Anterior cingulate cortex (tissue), 58 donors: ENCODE data around the gene ASB4.
A peak's percentile ranks its signal among the peaks of the same experiment; 100 is the strongest.
"Not testable (repeated sequence)": the region's sequence is repeated elsewhere in the genome, so short reads cannot be mapped to it uniquely, and the experiment has no call there.

Experiments used
- DNase-seq, 58 donors: peaks; one replicate each; lab custom pipeline; 2025; lab: John Stamatoyannopoulos, UW

The ASB4 gene

DNA sequence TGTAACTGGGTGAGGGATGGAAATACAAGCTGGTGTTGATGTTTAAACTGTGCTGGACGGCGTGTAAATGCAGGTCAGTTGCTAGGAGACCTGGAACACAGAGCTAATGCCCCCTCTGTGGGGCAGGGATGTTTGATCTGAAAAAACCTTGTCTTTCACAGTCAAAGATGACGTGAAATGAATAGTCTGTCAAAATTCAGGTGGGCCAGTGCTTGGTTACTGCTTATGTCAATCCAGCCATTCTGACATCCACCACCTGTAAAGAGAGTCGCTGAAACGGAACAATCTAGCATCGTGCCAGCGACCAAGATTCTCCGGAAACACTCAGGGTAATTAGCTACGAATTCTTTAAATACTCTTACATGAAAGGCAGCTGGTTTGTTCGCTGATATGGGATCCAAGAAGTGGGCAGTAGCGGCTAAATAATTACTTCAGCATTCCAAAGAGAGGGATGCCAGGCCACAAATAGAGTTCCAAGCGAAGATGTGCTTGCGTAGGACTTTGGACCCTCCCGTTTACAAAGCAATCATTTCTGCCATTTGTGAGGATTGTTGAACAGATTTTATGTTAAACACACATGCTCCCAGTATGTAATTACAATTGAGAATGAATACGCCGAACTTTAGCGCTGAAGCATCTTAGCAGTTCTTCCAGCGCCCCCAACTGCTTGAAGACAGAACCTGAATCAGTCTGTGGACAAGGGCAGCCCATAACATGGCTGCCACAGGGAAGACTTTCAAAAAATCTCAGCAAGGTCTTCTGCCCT lies 7.3 kb upstream of the ASB4 start:
- peak in 42 of 58 donors; percentile 8 to 69 (median 27) for DNase-seq

DNA sequence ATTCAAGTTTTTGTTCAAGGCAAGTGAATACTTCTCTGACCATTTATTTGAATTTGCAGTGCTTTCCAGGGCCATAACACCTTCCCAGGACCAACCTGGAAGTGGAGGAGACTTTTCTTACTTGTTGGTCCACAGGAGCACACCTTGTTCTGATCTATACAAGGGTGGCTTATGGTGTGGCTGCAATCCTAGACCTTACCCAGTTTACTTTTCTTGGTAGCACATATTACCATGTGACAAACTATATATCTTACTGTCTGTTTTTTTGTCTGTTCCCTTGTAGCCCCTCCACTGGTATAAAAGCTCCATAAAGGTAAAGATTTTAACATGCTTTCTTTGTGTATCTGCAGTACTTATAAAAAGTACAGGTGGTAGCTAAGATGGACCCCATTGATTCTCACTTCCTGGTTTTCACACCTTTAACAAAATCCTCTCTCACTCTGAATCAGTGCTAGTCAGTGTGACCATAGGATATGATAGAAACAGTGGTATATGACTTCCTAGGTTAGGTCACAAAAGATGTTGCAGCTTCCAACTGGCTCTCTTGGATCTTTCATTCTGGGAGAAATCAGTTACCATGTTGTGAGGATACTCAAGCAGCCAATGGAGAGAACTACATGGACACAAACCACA lies 5.6 kb upstream of the ASB4 start:
- no peak for DNase-seq

- DNase-seq, result no peak
Observed at GRCh38 chr7:95481271-95482165, 4.2 kb upstream of the ASB4 start.

DNA sequence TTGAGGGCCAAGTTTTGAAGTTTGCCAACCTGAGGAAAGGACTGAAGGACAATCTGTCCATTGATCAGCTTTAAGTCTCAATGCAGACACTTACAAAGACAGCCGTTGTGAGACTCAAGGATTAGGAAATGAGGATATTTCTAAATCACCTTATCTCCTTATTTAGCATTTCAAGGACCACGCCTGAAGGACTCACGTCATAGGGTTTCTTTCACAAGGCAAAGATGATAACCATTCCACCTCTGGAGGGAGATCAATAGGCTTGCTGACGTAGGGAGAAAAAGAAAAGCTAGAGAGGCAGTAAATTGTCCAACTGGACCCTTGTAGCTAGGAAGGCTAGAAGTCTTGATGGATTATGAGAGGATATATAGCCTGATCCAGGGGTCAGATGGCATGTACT lies 3.3 kb upstream of the ASB4 start:
- DNase-seq, result no peak

DNA sequence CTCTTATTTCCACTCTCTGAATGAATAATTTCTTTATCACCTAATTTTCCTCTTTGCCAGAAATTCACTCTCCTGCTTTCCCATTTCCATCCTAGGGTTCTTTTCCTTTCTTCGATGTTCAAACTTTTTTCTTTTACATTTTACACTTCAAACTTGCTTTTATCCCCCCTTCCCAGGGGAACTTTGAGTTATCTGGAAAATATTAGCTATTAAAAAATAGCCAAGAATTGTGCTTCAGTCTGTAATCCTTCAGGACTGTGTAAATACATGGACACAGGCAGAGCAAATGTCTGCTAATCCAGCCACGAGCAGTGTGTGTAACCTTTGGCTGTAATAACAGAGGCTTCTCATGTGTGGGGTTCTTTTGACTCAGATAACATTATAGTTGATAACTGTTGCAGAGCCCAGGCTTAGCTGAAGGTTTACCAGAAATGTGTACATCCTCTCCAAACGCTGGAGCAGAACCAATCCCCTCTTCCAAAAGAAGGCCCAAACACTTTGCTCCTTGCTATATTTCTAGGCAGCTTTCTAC lies 4.6 kb downstream of the ASB4 start:
- DNase-seq, result no peak

- DNase-seq, result no peak
Observed at GRCh38 chr7:95491201-95491600, 5.5 kb downstream of the ASB4 start.

DNA sequence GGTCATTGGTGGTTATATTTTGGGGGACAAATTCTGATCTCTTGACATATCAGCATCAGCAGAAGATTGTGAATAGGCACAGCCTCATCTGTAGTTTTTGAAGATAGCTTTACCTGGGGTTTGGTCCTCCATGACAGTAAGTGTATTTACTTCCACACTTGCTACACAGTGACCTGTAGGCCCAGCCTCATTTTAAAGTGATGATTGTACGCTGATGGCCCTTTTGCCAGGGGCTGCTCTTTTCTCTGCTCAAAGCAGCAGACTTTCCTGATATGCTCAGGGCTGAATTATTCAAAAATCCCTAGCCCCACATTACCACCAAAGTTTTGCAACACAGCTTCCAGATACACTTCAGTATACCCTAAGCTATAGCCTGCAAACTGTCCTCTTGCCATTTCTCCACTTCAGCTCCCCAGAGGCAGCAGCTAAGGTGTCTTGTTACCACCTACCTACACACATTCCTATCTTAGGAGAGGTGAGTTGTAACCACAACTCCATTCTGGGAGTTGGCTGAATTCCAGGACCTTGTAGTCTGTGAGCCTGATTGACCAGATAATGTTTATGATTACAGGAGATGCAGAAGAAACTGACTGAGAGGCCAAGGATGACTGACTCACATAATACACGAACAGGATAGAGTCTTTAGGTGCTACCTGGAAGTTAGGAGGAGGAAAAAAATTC lies 6.0 kb downstream of the ASB4 start:
- DNase-seq, result no peak

GRCh38 chr7:95493247-95493646 lies 7.5 kb downstream of the ASB4 start:
- DNase-seq, result no peak

DNA sequence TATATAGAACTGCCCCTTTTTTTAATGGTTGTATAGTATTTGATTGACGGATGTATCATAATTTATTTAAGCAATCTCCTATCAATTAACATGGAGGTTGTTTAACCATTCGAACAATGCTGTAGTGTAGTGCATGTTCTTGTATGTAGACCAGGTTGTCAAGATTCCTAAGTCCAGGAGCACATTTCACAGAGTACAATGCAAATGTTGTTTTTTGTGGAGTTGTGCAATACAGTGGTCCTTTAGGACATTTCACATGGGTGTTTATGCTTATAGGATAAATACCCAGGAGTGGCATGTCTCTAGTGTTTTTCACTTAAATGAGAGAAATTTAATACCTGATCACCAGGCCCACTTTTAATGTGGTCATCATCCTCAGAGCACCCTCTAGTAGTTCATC lies 8.1 kb downstream of the ASB4 start:
- no peak for DNase-seq

GRCh38 chr7:95501261-95501832 lies 15.6 kb downstream of the ASB4 start:
- DNase-seq, result no peak

- DNase-seq, result no peak
Observed at GRCh38 chr7:95502403-95502802, 16.7 kb downstream of the ASB4 start.

DNA sequence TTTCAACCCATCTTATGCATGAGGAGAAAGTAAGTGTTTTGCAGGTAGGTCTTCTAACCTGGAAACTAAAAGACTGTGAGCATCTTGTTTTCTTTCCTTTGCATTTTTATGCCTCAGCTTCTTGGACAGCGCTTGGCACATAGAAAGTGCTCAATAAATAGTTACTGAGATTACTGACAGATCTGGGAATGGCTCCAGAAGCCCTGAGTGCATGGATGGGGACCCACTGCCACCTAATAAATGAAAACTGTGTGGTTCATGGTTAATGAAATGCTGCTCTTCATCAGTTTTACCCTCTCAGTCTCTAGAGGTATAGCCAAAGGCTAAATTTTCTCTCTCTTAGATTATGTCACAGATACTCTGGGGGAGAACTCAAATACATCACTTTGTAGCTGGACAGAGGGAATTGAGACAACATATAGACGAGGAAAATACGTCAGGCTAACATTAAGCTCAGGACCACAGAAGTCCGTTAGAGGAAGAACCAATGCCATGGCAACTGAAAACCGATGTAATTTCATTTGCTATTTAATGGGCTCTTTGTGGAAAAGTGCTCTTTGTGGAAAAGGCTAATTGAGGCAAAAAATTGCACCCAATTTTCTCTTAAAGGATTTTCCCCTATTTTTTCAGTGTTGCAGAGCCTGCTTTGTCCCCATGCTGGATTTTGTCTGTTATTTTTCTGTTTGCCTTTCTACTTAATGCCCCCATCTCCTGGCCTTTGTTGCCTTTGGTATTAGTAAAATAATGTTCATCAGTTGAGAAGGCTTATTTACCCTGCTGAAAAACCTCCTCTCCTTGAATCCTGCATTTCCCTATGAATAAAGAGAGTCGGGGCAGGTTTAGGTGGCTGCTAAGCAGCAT lies 17.8 kb downstream of the ASB4 start:
- DNase-seq, result peak in 1 of 58 donors; percentile 2

DNA sequence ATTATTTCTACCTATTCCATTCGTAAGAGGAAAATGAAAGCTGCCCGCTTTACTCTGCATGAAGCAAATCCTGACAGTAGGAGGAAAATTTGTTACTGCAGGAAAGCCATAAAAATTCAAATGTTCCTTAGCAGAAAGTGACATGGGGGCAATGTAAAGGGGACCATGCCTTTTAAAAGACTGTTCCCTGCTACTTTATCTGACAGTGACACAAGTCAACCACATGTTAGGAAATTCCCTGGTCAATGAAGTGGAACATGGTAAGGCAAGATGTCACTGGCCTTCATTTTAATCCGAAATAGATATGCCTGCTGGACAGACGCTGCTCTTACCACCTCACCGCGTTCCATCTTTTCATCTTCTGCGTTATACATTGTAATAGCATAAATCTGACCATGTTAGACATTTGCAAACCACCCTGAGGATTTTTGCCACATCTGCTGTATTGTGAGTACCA lies 18.4 kb downstream of the ASB4 start:
- not testable (repeated sequence) for DNase-seq

- DNase-seq, result no peak
Observed at GRCh38 chr7:95508780-95509179, 23.0 kb downstream of the ASB4 start.

DNA sequence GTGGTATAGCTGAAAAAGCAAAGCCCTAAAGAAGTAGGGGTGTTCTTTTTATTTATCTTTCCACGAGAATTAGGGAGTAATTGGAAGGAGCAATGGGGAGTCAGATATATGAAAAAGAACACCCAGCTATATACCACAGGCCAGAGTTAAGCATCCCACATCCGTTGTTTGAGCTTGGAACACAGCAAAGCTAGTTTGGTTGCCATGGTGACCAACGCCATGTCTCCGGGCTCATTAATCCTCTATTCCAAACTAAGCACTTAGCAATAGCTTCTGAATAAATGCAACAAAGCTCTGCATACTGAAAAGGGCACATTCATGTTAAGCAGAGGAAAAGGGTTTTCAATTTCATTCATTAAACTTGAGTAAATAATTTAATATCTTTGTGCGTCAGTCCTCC lies 23.5 kb downstream of the ASB4 start:
- peak in 35 of 58 donors; percentile 4 to 76 (median 37) for DNase-seq

DNA sequence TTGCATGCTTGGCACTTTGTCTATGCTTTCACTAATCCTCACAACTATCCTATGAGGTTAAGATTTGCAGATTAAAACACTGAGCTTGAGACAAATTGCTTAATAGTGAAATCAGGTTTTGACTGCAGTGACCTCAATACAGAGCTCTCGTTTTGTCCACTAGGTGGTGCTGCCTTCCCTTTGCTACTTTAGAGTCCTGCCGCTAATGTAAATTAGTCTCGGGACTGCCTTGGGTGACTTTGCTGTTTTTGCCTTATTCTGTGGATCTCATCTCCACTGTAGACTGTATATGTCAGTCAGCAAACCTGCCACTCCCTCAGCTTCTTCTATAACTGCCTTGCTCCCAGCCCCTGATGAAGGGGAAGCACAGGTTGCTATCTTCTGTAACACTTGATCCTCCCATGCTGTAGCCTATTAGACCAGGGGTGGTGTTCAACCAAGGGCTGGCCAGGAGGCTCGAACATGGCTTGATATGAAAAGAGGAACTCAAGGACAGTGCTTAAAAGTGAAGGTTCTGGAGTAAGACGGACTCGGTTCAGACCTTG lies 26.0 kb downstream of the ASB4 start:
- DNase-seq, result peak in 48 of 58 donors; percentile 13 to 81 (median 54)

GRCh38 chr7:95517458-95517857 lies 31.7 kb downstream of the ASB4 start:
- DNase-seq, result no peak

DNA sequence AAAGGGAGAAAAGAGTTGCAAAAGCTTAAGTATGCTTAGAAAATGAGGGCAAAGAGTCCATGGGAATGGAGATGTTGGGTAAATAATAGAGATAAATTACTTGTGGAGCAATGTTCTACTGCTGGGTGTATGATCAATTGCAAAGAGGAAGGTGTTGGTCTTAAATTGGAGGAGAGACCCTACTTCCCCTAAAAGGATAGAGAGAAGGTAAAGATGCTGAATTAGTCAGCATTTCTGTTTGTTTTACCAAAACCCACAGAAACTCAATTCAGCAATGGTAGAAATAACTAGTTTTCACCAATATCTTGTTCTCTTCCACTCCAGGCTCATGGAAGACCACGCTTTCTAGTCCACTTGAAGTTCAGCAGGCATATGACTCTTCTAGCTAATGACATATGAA lies 32.1 kb downstream of the ASB4 start:
- DNase-seq, result no peak

- no peak for DNase-seq
Observed at GRCh38 chr7:95520136-95520535, 34.4 kb downstream of the ASB4 start.
